Measurements from ENCODE around the gene ALPI.
"Not testable (repeated sequence)": the region's sequence is repeated elsewhere in the genome, so short reads cannot be mapped to it uniquely, and the experiment has no call there.

- TF ChIP-seq CTCF (IDR thresholded peaks at IDR 0.05; ENCODE audit: borderline replicate concordance, extremely low read depth, low read length, poor library complexity, severe bottlenecking) = peak; percentile 2
- TF ChIP-seq EZH2 (IDR thresholded peaks at IDR 0.05; ENCODE audit: borderline replicate concordance, low read depth, low read length, severe bottlenecking) = not testable (repeated sequence)
These were observed 9.6 kb upstream of the ALPI start for GRCh38 chr2:232446266-232446777.

Data from DND-41 (cell line).